ENCODE results near the gene B9D1.

DNA sequence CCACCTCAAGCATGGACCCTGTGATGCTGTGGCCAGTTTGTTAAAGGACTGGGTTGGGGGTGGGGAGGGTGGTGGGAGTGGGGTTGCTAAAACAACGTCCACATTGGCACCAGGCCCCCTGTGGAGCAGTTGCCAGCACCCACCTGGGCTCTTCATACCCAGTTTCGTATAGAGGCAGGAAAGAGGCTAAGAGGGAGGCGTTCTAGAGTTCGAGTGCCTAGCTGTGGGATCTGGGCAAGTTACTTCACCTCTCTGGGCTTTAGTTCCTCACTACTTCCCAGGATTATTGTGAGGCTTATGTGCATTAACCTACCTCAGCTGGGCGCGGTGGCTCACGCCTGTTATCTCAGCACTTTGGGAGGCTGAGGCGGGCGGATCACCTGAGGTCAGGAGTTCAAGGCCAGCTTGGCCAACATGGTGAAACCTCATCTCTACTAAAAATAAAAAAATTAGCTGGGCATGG, 23.0 kb upstream of the B9D1 start:
- no peak for TF ChIP-seq POLR2A (IDR thresholded peaks at IDR 0.05)
- TF ChIP-seq, protein P1, sequence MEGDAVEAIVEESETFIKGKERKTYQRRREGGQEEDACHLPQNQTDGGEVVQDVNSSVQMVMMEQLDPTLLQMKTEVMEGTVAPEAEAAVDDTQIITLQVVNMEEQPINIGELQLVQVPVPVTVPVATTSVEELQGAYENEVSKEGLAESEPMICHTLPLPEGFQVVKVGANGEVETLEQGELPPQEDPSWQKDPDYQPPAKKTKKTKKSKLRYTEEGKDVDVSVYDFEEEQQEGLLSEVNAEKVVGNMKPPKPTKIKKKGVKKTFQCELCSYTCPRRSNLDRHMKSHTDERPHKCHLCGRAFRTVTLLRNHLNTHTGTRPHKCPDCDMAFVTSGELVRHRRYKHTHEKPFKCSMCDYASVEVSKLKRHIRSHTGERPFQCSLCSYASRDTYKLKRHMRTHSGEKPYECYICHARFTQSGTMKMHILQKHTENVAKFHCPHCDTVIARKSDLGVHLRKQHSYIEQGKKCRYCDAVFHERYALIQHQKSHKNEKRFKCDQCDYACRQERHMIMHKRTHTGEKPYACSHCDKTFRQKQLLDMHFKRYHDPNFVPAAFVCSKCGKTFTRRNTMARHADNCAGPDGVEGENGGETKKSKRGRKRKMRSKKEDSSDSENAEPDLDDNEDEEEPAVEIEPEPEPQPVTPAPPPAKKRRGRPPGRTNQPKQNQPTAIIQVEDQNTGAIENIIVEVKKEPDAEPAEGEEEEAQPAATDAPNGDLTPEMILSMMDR (IDR thresholded peaks at IDR 0.05 in 4 of 5, conservative IDR thresholded peaks at IDR 0.05 in 1 of 5): no peak
